ENCODE measurements around the gene SIVA1. TPM values are rescaled to one million over a fixed set of nuclear protein-coding genes. Genes with fewer than 3 reads are reported as not detected.

Gene SIVA1
- total RNA-seq, 1 experiment from 2014 or later = 85.8 TPM

- Histone ChIP-seq H3K27me3 (ENCODE audit: insufficient read depth, low read depth) (peaks cover 3% of the 10 kb centered on the region; the same call in 1 of the 2 replicates), H2AFZ (no peak overlapping the region), H4K20me1 (ENCODE audit: insufficient read depth) (no peaks in the 10 kb centered on the region), H3K4me1 (replicated peaks; ENCODE audit: insufficient read depth) (peaks cover 11% of the 10 kb centered on the region), H3K27ac (no peak overlapping the region), H3K4me3 (no peak overlapping the region), H3K9me2 (ENCODE audit: insufficient read depth) (no peaks in the 10 kb centered on the region), H3F3A (ENCODE audit: insufficient read depth, low read depth) (peaks cover 4% of the 10 kb centered on the region; the same call in 1 of the 2 replicates), H3K79me2 (ENCODE audit: low read depth) (no peaks in the 10 kb centered on the region), H3K4me2 (no peak overlapping the region), H3K9me3 (ENCODE audit: insufficient read depth, low read depth) (no peaks in the 10 kb centered on the region), H3K36me3 (ENCODE audit: low read depth) (no peaks in the 10 kb centered on the region)
- no TSS peak for BruUV-seq (replicated peaks)
- no peak for DNase-seq
- intact Hi-C loops (cut with micrococcal nuclease; ENCODE audit: unreplicated experiment) = no loop called here
- POLR2A ChIA-PET (ENCODE audit: unreplicated experiment) = no interaction called here
- CTCF ChIA-PET = no interaction called here
- TF ChIP-seq EZH2 (IDR thresholded peaks at IDR 0.05; ENCODE audit: low read depth) = no peak
- TF ChIP-seq, protein P1, sequence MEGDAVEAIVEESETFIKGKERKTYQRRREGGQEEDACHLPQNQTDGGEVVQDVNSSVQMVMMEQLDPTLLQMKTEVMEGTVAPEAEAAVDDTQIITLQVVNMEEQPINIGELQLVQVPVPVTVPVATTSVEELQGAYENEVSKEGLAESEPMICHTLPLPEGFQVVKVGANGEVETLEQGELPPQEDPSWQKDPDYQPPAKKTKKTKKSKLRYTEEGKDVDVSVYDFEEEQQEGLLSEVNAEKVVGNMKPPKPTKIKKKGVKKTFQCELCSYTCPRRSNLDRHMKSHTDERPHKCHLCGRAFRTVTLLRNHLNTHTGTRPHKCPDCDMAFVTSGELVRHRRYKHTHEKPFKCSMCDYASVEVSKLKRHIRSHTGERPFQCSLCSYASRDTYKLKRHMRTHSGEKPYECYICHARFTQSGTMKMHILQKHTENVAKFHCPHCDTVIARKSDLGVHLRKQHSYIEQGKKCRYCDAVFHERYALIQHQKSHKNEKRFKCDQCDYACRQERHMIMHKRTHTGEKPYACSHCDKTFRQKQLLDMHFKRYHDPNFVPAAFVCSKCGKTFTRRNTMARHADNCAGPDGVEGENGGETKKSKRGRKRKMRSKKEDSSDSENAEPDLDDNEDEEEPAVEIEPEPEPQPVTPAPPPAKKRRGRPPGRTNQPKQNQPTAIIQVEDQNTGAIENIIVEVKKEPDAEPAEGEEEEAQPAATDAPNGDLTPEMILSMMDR (conservative IDR thresholded peaks at IDR 0.05) = no peak
These were observed 8.5 kb upstream of the SIVA1 start for GRCh38 chr14:104744484-104744883.

GRCh38 chr14:104745431-104745830 lies 7.5 kb upstream of the SIVA1 start:
- no peak for DNase-seq
- no peaks in the 10 kb centered on the region for H3K36me3 ChIP-seq (ENCODE audit: low read depth)
- POLR2A ChIA-PET (ENCODE audit: unreplicated experiment) = no interaction called here
- H4K20me1 ChIP-seq (ENCODE audit: insufficient read depth) = no peaks in the 10 kb centered on the region
- TF ChIP-seq EZH2 (IDR thresholded peaks at IDR 0.05; ENCODE audit: low read depth) = no peak
- TF ChIP-seq, protein P1 (conservative IDR thresholded peaks at IDR 0.05) = no peak
- H3K27ac ChIP-seq = no peak overlapping the region
- peaks cover 3% of the 10 kb centered on the region; the same call in 1 of the 2 replicates for H3K27me3 ChIP-seq (ENCODE audit: insufficient read depth, low read depth)
- peaks cover 9% of the 10 kb centered on the region; the same call in 1 of the 2 replicates for H3F3A ChIP-seq (ENCODE audit: insufficient read depth, low read depth)
- no peak overlapping the region for H2AFZ ChIP-seq
- CTCF ChIA-PET = no interaction called here
- no peaks in the 10 kb centered on the region for H3K79me2 ChIP-seq (ENCODE audit: low read depth)
- intact Hi-C loops (cut with micrococcal nuclease; ENCODE audit: unreplicated experiment) = no loop called here
- no peaks in the 10 kb centered on the region for H3K9me3 ChIP-seq (ENCODE audit: insufficient read depth, low read depth)
- no TSS peak for BruUV-seq (replicated peaks)
- H3K4me2 ChIP-seq = no peak overlapping the region
- no peaks in the 10 kb centered on the region for H3K9me2 ChIP-seq (ENCODE audit: insufficient read depth)
- H3K4me3 ChIP-seq = no peak overlapping the region
- peaks cover 19% of the 10 kb centered on the region for H3K4me1 ChIP-seq (replicated peaks; ENCODE audit: insufficient read depth)

- no peak overlapping the region for H3K4me3 ChIP-seq
- BruUV-seq (replicated peaks) = no TSS peak
- POLR2A ChIA-PET (ENCODE audit: unreplicated experiment) = no interaction called here
These were observed 6.8 kb upstream of the SIVA1 start for GRCh38 chr14:104746071-104746545.

More at GRCh38 chr14:104746071-104746545, 6.8 kb upstream of the SIVA1 start:
- intact Hi-C loops (cut with micrococcal nuclease; ENCODE audit: unreplicated experiment) = no loop called here
- H3K36me3 ChIP-seq (ENCODE audit: low read depth) = no peaks in the 10 kb centered on the region
- H3K9me2 ChIP-seq (ENCODE audit: insufficient read depth) = no peaks in the 10 kb centered on the region
- peaks cover 19% of the 10 kb centered on the region for H3K4me1 ChIP-seq (replicated peaks; ENCODE audit: insufficient read depth)
- no peaks in the 10 kb centered on the region for H3K79me2 ChIP-seq (ENCODE audit: low read depth)
- peaks cover 3% of the 10 kb centered on the region; the same call in 1 of the 2 replicates for H3K27me3 ChIP-seq (ENCODE audit: insufficient read depth, low read depth)
- no peak for DNase-seq
- TF ChIP-seq, protein P1 (conservative IDR thresholded peaks at IDR 0.05) = no peak
- no peak for TF ChIP-seq EZH2 (IDR thresholded peaks at IDR 0.05; ENCODE audit: low read depth)
- no peak overlapping the region for H3K4me2 ChIP-seq
- H2AFZ ChIP-seq = no peak overlapping the region
- H3K27ac ChIP-seq = no peak overlapping the region
- H4K20me1 ChIP-seq (ENCODE audit: insufficient read depth) = no peaks in the 10 kb centered on the region
- no peaks in the 10 kb centered on the region for H3K9me3 ChIP-seq (ENCODE audit: insufficient read depth, low read depth)
- peaks cover 9% of the 10 kb centered on the region; the same call in 1 of the 2 replicates for H3F3A ChIP-seq (ENCODE audit: insufficient read depth, low read depth)
- CTCF ChIA-PET = no interaction called here
